ENCODE measurements around the gene PMEPA1.

- TF ChIP-seq CTCF (IDR thresholded peaks at IDR 0.05), result no peak
- no peak for TF ChIP-seq POLR2A (IDR thresholded peaks at IDR 0.05; ENCODE audit: low read depth)
Measured at GRCh38 chr20:57679113-57679512, 30.7 kb downstream of the PMEPA1 start.
